Endodermal cell (in vitro differentiated cells): ENCODE data around the gene SNTN. TPM values are rescaled to one million over a fixed set of nuclear protein-coding genes. Genes with fewer than 3 reads are reported as not detected.
A peak's percentile ranks its signal among the peaks of the same experiment; 100 is the strongest.

ENCODE experiments used
- DNase-seq: peaks from one replicate; pipeline ENCODE4 v3.0.0-alpha.2; 2017
- H3K27ac ChIP-seq: 2 replicates; pipeline ENCODE4 v1.5.1; 2013; ENCODE audit warnings: mild to moderate bottlenecking, low read depth, low read length, moderate library complexity
- H3K27me3 ChIP-seq: 2 replicates; pipeline ENCODE4 v1.6.1; 2013; ENCODE audit warnings: mild to moderate bottlenecking, low read length, moderate library complexity; ENCODE audit not compliant: insufficient read depth, control insufficient read depth, poor library complexity, severe bottlenecking
- H3K36me3 ChIP-seq: 2 replicates; pipeline ENCODE4 v1.7.0; 2013; ENCODE audit warnings: mild to moderate bottlenecking, low read length, moderate library complexity; ENCODE audit not compliant: control insufficient read depth, insufficient read depth
- H3K4me1 ChIP-seq: one replicate; pipeline ENCODE4 v1.7.0; 2013; ENCODE audit warnings: low read length; ENCODE audit not compliant: control insufficient read depth, insufficient read depth
- H3K4me3 ChIP-seq: 2 replicates; pipeline ENCODE4 v1.5.1; 2013; ENCODE audit warnings: mild to moderate bottlenecking, low read length, moderate library complexity
- H3K9ac ChIP-seq: 2 replicates; pipeline ENCODE4 v1.6.1; 2013; ENCODE audit warnings: mild to moderate bottlenecking, low read length, moderate library complexity; ENCODE audit not compliant: poor library complexity, severe bottlenecking; ENCODE audit errors: extremely low read depth
- H3K9me3 ChIP-seq: 2 replicates; pipeline ENCODE4 v1.6.1; 2013; ENCODE audit warnings: mild to moderate bottlenecking, low read length, moderate library complexity; ENCODE audit not compliant: control insufficient read depth
- H3K27ac Mint-ChIP-seq: 2 replicates; pipeline ENCODE4 v1.8.0; 2020; ENCODE audit warnings: mixed read lengths
- H3K27me3 Mint-ChIP-seq: 2 replicates; pipeline ENCODE4 v1.8.0; 2021; ENCODE audit warnings: mild to moderate bottlenecking, mixed read lengths; ENCODE audit not compliant: insufficient read depth
- H3K36me3 Mint-ChIP-seq: 2 replicates; pipeline ENCODE4 v1.8.0; 2020; ENCODE audit warnings: low read depth, mixed read lengths
- H3K4me1 Mint-ChIP-seq: 2 replicates; pipeline ENCODE4 v1.8.0; 2020; ENCODE audit warnings: mixed read lengths
- H3K4me3 Mint-ChIP-seq: 2 replicates; pipeline ENCODE4 v1.8.0; 2020; ENCODE audit warnings: mild to moderate bottlenecking, moderate library complexity, mixed read lengths
- H3K9me3 Mint-ChIP-seq: 2 replicates; pipeline ENCODE4 v1.8.0; 2020; ENCODE audit warnings: mild to moderate bottlenecking, mixed read lengths
- WGBS, 2 experiments: methylation state at CpG; one replicate each; pipeline versions ENCODE4 v1.1.5 to v1.1.7; 2013; ENCODE audit warnings: missing lambda C conversion rate in 2 of 2, mixed read lengths in 1 of 2; ENCODE audit not compliant: insufficient coverage in 1 of 2, insufficient read length in 1 of 2; 5-methylcytosine and 5-hydroxymethylcytosine counted together
- total RNA-seq, 2 donors: library from RNA; stranded (reverse); fragmentation: NEBNext Ultra II Directional in 1 of 2; extraction: Animal tissue kit (Norgen Biotek cat#: 25700) in 1 of 2; gene quantifications; 2 replicates in 1 of 2; 3 replicates in 1 of 2; pipeline ENCODE4 v1.2.1, GENCODE V29; 2021
- TF ChIP-seq, protein P1 (sequence below): fragments of 200-600 bp; sonication (generic); conservative IDR thresholded peaks from 2 replicates; pipeline ENCODE4 v1.5.0; 2021; ENCODE audit warnings: antibody characterized with exemption, mild to moderate bottlenecking

The SNTN gene
- total RNA-seq, 2 donors from 2014 or later: 0.40 TPM; not detected in 1

DNA sequence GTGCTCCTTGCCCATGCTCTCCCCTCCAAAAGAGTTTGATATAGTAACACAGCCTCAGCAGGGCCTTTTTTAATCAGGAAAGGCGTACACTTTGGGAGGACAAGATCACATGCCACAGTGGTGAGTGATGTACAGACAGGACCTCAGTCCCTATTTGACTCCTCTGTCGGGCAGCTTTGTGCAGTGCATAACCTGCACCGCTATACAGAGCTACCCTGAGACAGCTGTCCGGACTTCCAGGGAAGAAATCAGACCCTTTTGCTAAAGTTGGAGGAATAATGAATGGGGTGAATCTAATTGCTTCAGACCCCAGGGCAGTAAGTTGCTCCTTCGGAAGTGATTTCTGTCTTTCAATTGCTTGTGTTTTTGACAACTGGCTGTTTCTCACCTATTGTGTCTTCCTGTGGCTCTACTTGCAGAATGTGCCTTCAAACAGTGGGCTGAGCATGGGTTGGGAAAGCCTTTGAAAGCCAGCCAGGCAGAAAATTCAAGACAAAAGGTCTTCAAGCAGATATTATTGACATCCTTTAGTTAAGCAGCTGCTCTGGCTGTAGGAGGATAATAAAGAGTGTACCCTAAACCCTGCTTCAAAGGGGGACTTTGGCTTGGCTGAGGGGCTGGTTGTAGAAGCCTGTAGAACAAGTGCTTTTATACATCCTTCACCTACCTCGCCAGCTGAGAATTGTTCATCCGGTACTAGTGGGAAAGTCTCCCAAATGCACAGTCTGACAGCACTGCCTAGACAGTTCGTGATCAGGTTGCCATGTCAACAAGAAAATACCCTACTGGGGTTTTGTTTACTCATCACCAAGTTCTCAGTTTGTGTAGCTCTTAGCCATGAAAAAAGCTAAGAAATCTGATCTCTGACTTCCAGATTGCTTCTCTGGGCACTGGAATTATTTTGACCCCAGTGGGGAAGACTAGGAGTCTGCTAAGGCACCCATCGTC lies 35.1 kb downstream of the SNTN start:
- no peaks in the 10 kb centered on the region for H3K36me3 ChIP-seq
- Mint-ChIP-seq H3K27me3 (peaks cover 2% of the 10 kb centered on the region), H3K36me3 (no peaks in the 10 kb centered on the region), H3K4me1 (peaks cover 14% of the 10 kb centered on the region), H3K4me3 (no peak overlapping the region), H3K9me3 (peaks cover 11% of the 10 kb centered on the region), H3K27ac (no peak overlapping the region)
- 68 to 87% methylated on average over 7 to 9 of the region's 9 CpGs for WGBS, 2 experiments
- H3K4me1 ChIP-seq: peaks cover 5% of the 10 kb centered on the region
- H3K9ac ChIP-seq: no peak overlapping the region
- H3K4me3 ChIP-seq: no peak overlapping the region
- peaks cover 14% of the 10 kb centered on the region for H3K9me3 ChIP-seq
- no peaks in the 10 kb centered on the region for H3K27me3 ChIP-seq
- DNase-seq: no peak
- TF ChIP-seq, protein P1, sequence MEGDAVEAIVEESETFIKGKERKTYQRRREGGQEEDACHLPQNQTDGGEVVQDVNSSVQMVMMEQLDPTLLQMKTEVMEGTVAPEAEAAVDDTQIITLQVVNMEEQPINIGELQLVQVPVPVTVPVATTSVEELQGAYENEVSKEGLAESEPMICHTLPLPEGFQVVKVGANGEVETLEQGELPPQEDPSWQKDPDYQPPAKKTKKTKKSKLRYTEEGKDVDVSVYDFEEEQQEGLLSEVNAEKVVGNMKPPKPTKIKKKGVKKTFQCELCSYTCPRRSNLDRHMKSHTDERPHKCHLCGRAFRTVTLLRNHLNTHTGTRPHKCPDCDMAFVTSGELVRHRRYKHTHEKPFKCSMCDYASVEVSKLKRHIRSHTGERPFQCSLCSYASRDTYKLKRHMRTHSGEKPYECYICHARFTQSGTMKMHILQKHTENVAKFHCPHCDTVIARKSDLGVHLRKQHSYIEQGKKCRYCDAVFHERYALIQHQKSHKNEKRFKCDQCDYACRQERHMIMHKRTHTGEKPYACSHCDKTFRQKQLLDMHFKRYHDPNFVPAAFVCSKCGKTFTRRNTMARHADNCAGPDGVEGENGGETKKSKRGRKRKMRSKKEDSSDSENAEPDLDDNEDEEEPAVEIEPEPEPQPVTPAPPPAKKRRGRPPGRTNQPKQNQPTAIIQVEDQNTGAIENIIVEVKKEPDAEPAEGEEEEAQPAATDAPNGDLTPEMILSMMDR: no peak
- peak overlapping the region; percentile 69 for H3K27ac ChIP-seq

DNA sequence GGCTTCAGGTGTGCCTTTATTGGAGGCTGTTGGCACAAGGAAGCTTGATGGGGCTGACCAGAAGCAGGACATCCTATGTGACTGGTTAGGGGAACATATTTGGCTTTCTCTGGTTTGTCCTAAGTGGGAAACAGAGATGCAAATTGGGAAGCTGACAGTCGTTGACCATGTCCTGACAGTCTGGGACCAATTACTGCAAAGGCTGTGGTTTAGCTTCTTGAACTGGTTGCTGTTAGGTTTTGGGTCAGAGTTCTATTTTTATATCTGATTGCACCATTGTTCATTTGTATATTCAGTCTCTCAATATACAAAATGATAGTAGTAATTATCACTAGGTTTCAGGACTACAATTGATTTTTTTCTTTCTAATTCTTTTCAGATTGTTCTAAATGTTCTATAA lies 36.8 kb downstream of the SNTN start:
- H3K27me3 Mint-ChIP-seq: peaks cover 2% of the 10 kb centered on the region
- 94% methylated on average over 1 of the region's 1 CpG; no CpG with 5 or more reads in 1 of the 2 experiments for WGBS, 2 experiments
- peaks cover 28% of the 10 kb centered on the region for H3K9me3 ChIP-seq
- no peak overlapping the region for H3K27ac Mint-ChIP-seq
- no peaks in the 10 kb centered on the region for H3K36me3 ChIP-seq
- no peak overlapping the region for H3K27ac ChIP-seq
- H3K4me1 ChIP-seq: peaks cover 5% of the 10 kb centered on the region
- TF ChIP-seq, protein P1: no peak
- peaks cover 27% of the 10 kb centered on the region for H3K9me3 Mint-ChIP-seq
- no peak for DNase-seq
- H3K4me3 ChIP-seq: no peak overlapping the region
- peaks cover 3% of the 10 kb centered on the region for H3K36me3 Mint-ChIP-seq
- H3K4me1 Mint-ChIP-seq: peaks cover 14% of the 10 kb centered on the region
- H3K9ac ChIP-seq: no peak overlapping the region
- H3K4me3 Mint-ChIP-seq: no peak overlapping the region
- no peaks in the 10 kb centered on the region for H3K27me3 ChIP-seq

GRCh38 chr3:63693351-63693750 lies 40.9 kb downstream of the SNTN start:
- H3K4me1 Mint-ChIP-seq: peaks cover 3% of the 10 kb centered on the region

More at GRCh38 chr3:63693351-63693750, 40.9 kb downstream of the SNTN start:
- H3K9me3 Mint-ChIP-seq: peaks cover 33% of the 10 kb centered on the region
- H3K27me3 Mint-ChIP-seq: peaks cover 5% of the 10 kb centered on the region
- H3K4me3 Mint-ChIP-seq: no peak overlapping the region
- no peak for DNase-seq
- Histone ChIP-seq H3K36me3 (no peaks in the 10 kb centered on the region), H3K9ac (no peak overlapping the region), H3K27ac (no peak overlapping the region), H3K4me1 (no peaks in the 10 kb centered on the region), H3K27me3 (no peaks in the 10 kb centered on the region), H3K9me3 (peaks cover 31% of the 10 kb centered on the region), H3K4me3 (no peak overlapping the region)
- H3K27ac Mint-ChIP-seq: no peak overlapping the region
- peaks cover 3% of the 10 kb centered on the region for H3K36me3 Mint-ChIP-seq
- TF ChIP-seq, protein P1: no peak
